H9 (cell line): ENCODE results near the gene LRSAM1. TPM values are rescaled to one million over a fixed set of nuclear protein-coding genes. Genes with fewer than 3 reads are reported as not detected.

Experiments used
- DNase-seq: peaks from one replicate; pipeline ENCODE4 v3.0.0-alpha.2; 2017
- H2AFZ ChIP-seq: one replicate; pipeline ENCODE4 v1.6.1; 2013; ENCODE audit warnings: mild to moderate bottlenecking, low read length, control low read depth, moderate library complexity
- H2AK5ac ChIP-seq: 2 replicates; pipeline ENCODE4 v1.6.1; 2013; ENCODE audit warnings: low read length, control low read depth, mixed read lengths; ENCODE audit not compliant: insufficient read length
- H2BK120ac ChIP-seq: one replicate; pipeline ENCODE4 v1.6.1; 2013; ENCODE audit warnings: low read depth, mild to moderate bottlenecking, low read length, control low read depth, inconsistent platforms; ENCODE audit not compliant: poor library complexity, severe bottlenecking
- H2BK12ac ChIP-seq: 2 replicates; pipeline ENCODE4 v1.6.1; 2013; ENCODE audit warnings: low read length, control low read depth, mixed read lengths, low read depth; ENCODE audit not compliant: insufficient read length
- H2BK15ac ChIP-seq: 2 replicates; pipeline ENCODE4 v1.6.1; 2013; ENCODE audit warnings: low read depth, low read length, control low read depth
- H2BK20ac ChIP-seq: one replicate; pipeline ENCODE4 v1.6.1; 2013; ENCODE audit warnings: low read depth, mild to moderate bottlenecking, low read length, control low read depth, inconsistent platforms; ENCODE audit not compliant: poor library complexity, severe bottlenecking
- H2BK5ac ChIP-seq: 2 replicates; pipeline ENCODE4 v1.6.1; 2013; ENCODE audit warnings: low read length, control low read depth, mixed read lengths; ENCODE audit not compliant: insufficient read length
- H3K14ac ChIP-seq: 2 replicates; pipeline ENCODE4 v1.6.1; 2013; ENCODE audit warnings: low read length, control low read depth; ENCODE audit not compliant: insufficient read depth
- H3K18ac ChIP-seq: 2 replicates; pipeline ENCODE4 v1.6.1; 2013; ENCODE audit warnings: low read depth, mild to moderate bottlenecking, mixed read lengths, low read length, control low read depth; ENCODE audit not compliant: insufficient read length
- H3K23ac ChIP-seq: 2 replicates; pipeline ENCODE4 v1.6.1; 2013; ENCODE audit warnings: low read length, control low read depth, mixed read lengths, low read depth; ENCODE audit not compliant: insufficient read length
- H3K23me2 ChIP-seq: 2 replicates; pipeline ENCODE4 v1.6.1; 2013; ENCODE audit warnings: low read depth, mild to moderate bottlenecking, mixed read lengths, low read length, control low read depth; ENCODE audit not compliant: insufficient read length, poor library complexity, severe bottlenecking
- H3K27ac ChIP-seq: 2 replicates; pipeline ENCODE4 v1.5.1; 2013; ENCODE audit warnings: low read length, control low read depth, mixed read lengths, low read depth; ENCODE audit not compliant: insufficient read length
- H3K27me3 ChIP-seq: 2 replicates; pipeline ENCODE4 v1.6.1; 2013; ENCODE audit warnings: low read length, control low read depth, inconsistent platforms; ENCODE audit not compliant: insufficient read depth
- H3K4ac ChIP-seq: 2 replicates; pipeline ENCODE4 v1.6.1; 2013; ENCODE audit warnings: low read depth, mild to moderate bottlenecking, control low read depth, inconsistent platforms, low read length, moderate library complexity
- H3K4me1 ChIP-seq: 2 replicates; pipeline ENCODE4 v1.6.1; 2013; ENCODE audit warnings: low read length, control low read depth, inconsistent platforms; ENCODE audit not compliant: insufficient read depth
- H3K4me2 ChIP-seq: 2 replicates; pipeline ENCODE4 v1.6.1; 2013; ENCODE audit warnings: low read length, control low read depth, mixed read lengths; ENCODE audit not compliant: insufficient read length, insufficient read depth
- H3K56ac ChIP-seq: 2 replicates; pipeline ENCODE4 v1.6.1; 2013; ENCODE audit warnings: low read depth, mild to moderate bottlenecking, mixed read lengths, low read length, control low read depth; ENCODE audit not compliant: insufficient read length
- H3K79me1 ChIP-seq: 2 replicates; pipeline ENCODE4 v1.6.1; 2013; ENCODE audit warnings: low read depth, mild to moderate bottlenecking, moderate library complexity, low read length, control low read depth, inconsistent platforms; ENCODE audit not compliant: insufficient read depth, poor library complexity, severe bottlenecking
- H3K79me2 ChIP-seq: 2 replicates; pipeline ENCODE4 v1.6.1; 2013; ENCODE audit warnings: low read length, control low read depth, inconsistent platforms; ENCODE audit not compliant: insufficient read depth
- H3K9ac ChIP-seq: 2 replicates; pipeline ENCODE4 v1.6.1; 2013; ENCODE audit warnings: low read length, control low read depth, mixed read lengths; ENCODE audit not compliant: insufficient read length; ENCODE audit errors: extremely low read depth
- H3K9me3 ChIP-seq: one replicate; pipeline ENCODE4 v1.6.1; 2013; ENCODE audit warnings: low read depth, low read length, inconsistent platforms; ENCODE audit not compliant: control insufficient read depth
- H3T11ph ChIP-seq: one replicate; pipeline ENCODE4 v1.6.1; 2013; ENCODE audit warnings: mild to moderate bottlenecking, low read length, control low read depth, inconsistent platforms
- H4K20me1 ChIP-seq: one replicate; pipeline ENCODE4 v1.6.1; 2013; ENCODE audit not compliant: control insufficient read depth, insufficient read length, insufficient read depth
- H4K5ac ChIP-seq: 2 replicates; pipeline ENCODE4 v1.6.1; 2013; ENCODE audit warnings: low read depth, mild to moderate bottlenecking, mixed read lengths, low read length, control low read depth; ENCODE audit not compliant: insufficient read length
- H4K8ac ChIP-seq: replicated peaks from 2 replicates; pipeline ENCODE4 v1.6.1; 2013; ENCODE audit warnings: low read length, control low read depth, mixed read lengths, low read depth; ENCODE audit not compliant: insufficient read length
- H4K91ac ChIP-seq: 2 replicates; pipeline ENCODE4 v1.6.1; 2013; ENCODE audit warnings: low read depth, mild to moderate bottlenecking, moderate library complexity, mixed read lengths, low read length, control low read depth; ENCODE audit not compliant: insufficient read length
- H3K27ac Mint-ChIP-seq, 3 experiments: 2 replicates in 2 of 3; 3 replicates in 1 of 3; pipeline ENCODE4 v1.8.0; 2020 to 2021; ENCODE audit warnings: mixed read lengths in 3 of 3, mild to moderate bottlenecking in 1 of 3, moderate library complexity in 1 of 3
- H3K27me3 Mint-ChIP-seq: 2 replicates; pipeline ENCODE4 v1.8.0; 2021; ENCODE audit warnings: low read depth, mild to moderate bottlenecking, moderate library complexity, mixed read lengths
- H3K36me3 Mint-ChIP-seq, 3 experiments: 2 replicates in 2 of 3; 3 replicates in 1 of 3; pipeline ENCODE4 v1.8.0; 2020 to 2021; ENCODE audit warnings: low read depth in 3 of 3, mixed read lengths in 3 of 3; ENCODE audit not compliant: insufficient read depth in 1 of 3
- H3K4me1 Mint-ChIP-seq, 2 experiments: 2 replicates each; pipeline ENCODE4 v1.8.0; 2020; ENCODE audit warnings: mixed read lengths in 2 of 2
- H3K4me3 Mint-ChIP-seq, 2 experiments: 2 replicates in 1 of 2; 3 replicates in 1 of 2; pipeline ENCODE4 v1.8.0; 2020 to 2021; ENCODE audit warnings: mild to moderate bottlenecking in 2 of 2, mixed read lengths in 2 of 2, moderate library complexity in 1 of 2
- H3K9me3 Mint-ChIP-seq, 2 experiments: 2 replicates in 1 of 2; 3 replicates in 1 of 2; pipeline ENCODE4 v1.8.0; 2020; ENCODE audit warnings: mild to moderate bottlenecking in 2 of 2, mixed read lengths in 2 of 2, moderate library complexity in 1 of 2
- WGBS: extraction: QIAGEN DNeasy Blood & Tissue Kit; methylation state at CpG from one replicate; pipeline ENCODE4 v1.1.7; 2013; ENCODE audit warnings: missing lambda C conversion rate, low lambda C conversion rate, mixed read lengths; ENCODE audit not compliant: insufficient read length; ENCODE audit errors: extremely low coverage; 5-methylcytosine and 5-hydroxymethylcytosine counted together
- total RNA-seq: library from RNA; stranded (reverse); gene quantifications from 2 replicates; pipeline ENCODE4 v1.2.1, GENCODE V29; 2021
- TF ChIP-seq, protein P1 (sequence below): fragments of 200-600 bp; sonication (generic); conservative IDR thresholded peaks from 3 replicates; pipeline ENCODE4 v1.8.0; 2021; ENCODE audit warnings: antibody characterized with exemption, mild to moderate bottlenecking

LRSAM1 gene
- total RNA-seq, 1 experiment from 2014 or later: 16.2 TPM

- Histone ChIP-seq H3K4me2 (peak within 1 kb of the TSS; percentile 97), H3K79me1 (peaks cover 3% of the 10 kb centered on the region), H3K4ac (no peak within 1 kb of the TSS), H2AK5ac (no peak within 1 kb of the TSS), H3T11ph (no peak within 1 kb of the TSS), H2BK12ac (no peak within 1 kb of the TSS), H4K91ac (no peak within 1 kb of the TSS), H4K20me1 (no peaks in the 10 kb centered on the region), H2BK5ac (no peak within 1 kb of the TSS), H3K9me3 (no peaks in the 10 kb centered on the region), H3K9ac (peak within 1 kb of the TSS; percentile 89), H4K8ac (no peak within 1 kb of the TSS), H2BK120ac (no peak within 1 kb of the TSS), H3K4me1 (no peaks in the 10 kb centered on the region; the same call in 1 of the 2 replicates), H2AFZ (peak within 1 kb of the TSS; percentile 60), H2BK20ac (no peak within 1 kb of the TSS), H3K18ac (peak within 1 kb of the TSS; percentile 85), H3K79me2 (peaks cover 8% of the 10 kb centered on the region; the same call in 1 of the 2 replicates), H4K5ac (no peak within 1 kb of the TSS), H3K14ac (peak within 1 kb of the TSS; percentile 68), H3K27me3 (no peaks in the 10 kb centered on the region), H3K27ac (no peak within 1 kb of the TSS), H3K23me2 (peaks cover 12% of the 10 kb centered on the region), H2BK15ac (no peak within 1 kb of the TSS), H3K56ac (no peak within 1 kb of the TSS), H3K23ac (no peak within 1 kb of the TSS)
- H3K9me3 Mint-ChIP-seq: no peaks in the 10 kb centered on the region
- WGBS: no CpG with 5 or more reads among the region's 54 CpGs
- TF ChIP-seq, protein P1, sequence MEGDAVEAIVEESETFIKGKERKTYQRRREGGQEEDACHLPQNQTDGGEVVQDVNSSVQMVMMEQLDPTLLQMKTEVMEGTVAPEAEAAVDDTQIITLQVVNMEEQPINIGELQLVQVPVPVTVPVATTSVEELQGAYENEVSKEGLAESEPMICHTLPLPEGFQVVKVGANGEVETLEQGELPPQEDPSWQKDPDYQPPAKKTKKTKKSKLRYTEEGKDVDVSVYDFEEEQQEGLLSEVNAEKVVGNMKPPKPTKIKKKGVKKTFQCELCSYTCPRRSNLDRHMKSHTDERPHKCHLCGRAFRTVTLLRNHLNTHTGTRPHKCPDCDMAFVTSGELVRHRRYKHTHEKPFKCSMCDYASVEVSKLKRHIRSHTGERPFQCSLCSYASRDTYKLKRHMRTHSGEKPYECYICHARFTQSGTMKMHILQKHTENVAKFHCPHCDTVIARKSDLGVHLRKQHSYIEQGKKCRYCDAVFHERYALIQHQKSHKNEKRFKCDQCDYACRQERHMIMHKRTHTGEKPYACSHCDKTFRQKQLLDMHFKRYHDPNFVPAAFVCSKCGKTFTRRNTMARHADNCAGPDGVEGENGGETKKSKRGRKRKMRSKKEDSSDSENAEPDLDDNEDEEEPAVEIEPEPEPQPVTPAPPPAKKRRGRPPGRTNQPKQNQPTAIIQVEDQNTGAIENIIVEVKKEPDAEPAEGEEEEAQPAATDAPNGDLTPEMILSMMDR: no peak
- H3K36me3 Mint-ChIP-seq: peaks cover 3 to 18% (median 16%) of the 10 kb centered on the region in 3 experiments; a peak in 6 of 7 replicates
- DNase-seq: peak; percentile 95
- peaks cover 25 to 27% of the 10 kb centered on the region in 2 experiments for H3K4me1 Mint-ChIP-seq
- H3K27ac Mint-ChIP-seq: peak within 1 kb of the TSS; percentile 97 to 100 (median 100)
- H3K4me3 Mint-ChIP-seq: peak within 1 kb of the TSS; percentile 96 to 97
- H3K27me3 Mint-ChIP-seq: no peaks in the 10 kb centered on the region
These were observed 27.2 kb upstream of the LRSAM1 start, which contains the start of gene ZNF79 for GRCh38 chr9:127423934-127424675. ZNF79 (plus strand) TSS chr9:127424382; CDS start chr9:127424788, 406 bp downstream.
